ENCODE data around the gene NDEL1. TPM values are rescaled to one million over a fixed set of nuclear protein-coding genes. Genes with fewer than 3 reads are reported as not detected.

The NDEL1 gene
- total and polyA plus RNA-seq, 2 donors (not counting 3 experiments of a cell fraction or from before 2014, with no cell fraction given) = 60.0 to 87.4 TPM

GRCh38 chr17:8503368-8503767, 67.7 kb downstream of the NDEL1 start:
- peaks cover 15 to 70% of the 10 kb centered on the region in 2 experiments for H3K36me3 ChIP-seq (ENCODE audit: control insufficient read depth in 2 of 2, extremely low read depth in 1 of 2, insufficient read depth in 2 of 2, low read length in 2 of 2)

More at GRCh38 chr17:8503368-8503767, 67.7 kb downstream of the NDEL1 start:
- no TSS peak for BruUV-seq (replicated peaks)
- H3K4me1 ChIP-seq (ENCODE audit: control insufficient read depth, extremely low read depth, insufficient read depth, low read length) = no peaks in the 10 kb centered on the region
- no peak overlapping the region for H2AFZ ChIP-seq (ENCODE audit: low read depth, low read length)
- H3K9ac ChIP-seq (replicated peaks; ENCODE audit: extremely low read depth, insufficient read depth, low read length) = no peak overlapping the region
- H3K9me1 ChIP-seq (replicated peaks; ENCODE audit: control insufficient read depth, extremely low read depth, insufficient read depth, low read length) = no peaks in the 10 kb centered on the region
- no peaks in the 10 kb centered on the region for H3K27me3 ChIP-seq (ENCODE audit: control insufficient read depth in 2 of 2, insufficient read depth in 2 of 2, low read length in 2 of 2)
- dilution Hi-C loops (cut with MboI; ENCODE audit: extremely low pct_ligation_motif_present, low sequenced_read_pairs) (no loop called here), intact Hi-C loops (cut with micrococcal nuclease) (no loop called here)
- TF ChIP-seq POLR2AphosphoS5 (IDR thresholded peaks at IDR 0.05; ENCODE audit: insufficient read depth, low read depth, low read length) = no peak
- no peak for TF ChIP-seq JUN (IDR thresholded peaks at IDR 0.05; ENCODE audit: borderline replicate concordance, insufficient read depth, insufficient read length, low read depth)
- no peak for TF ChIP-seq GATA2 (IDR thresholded peaks at IDR 0.05; ENCODE audit: insufficient read depth, insufficient read length, low read depth, low read length)
- TF ChIP-seq, protein P1, sequence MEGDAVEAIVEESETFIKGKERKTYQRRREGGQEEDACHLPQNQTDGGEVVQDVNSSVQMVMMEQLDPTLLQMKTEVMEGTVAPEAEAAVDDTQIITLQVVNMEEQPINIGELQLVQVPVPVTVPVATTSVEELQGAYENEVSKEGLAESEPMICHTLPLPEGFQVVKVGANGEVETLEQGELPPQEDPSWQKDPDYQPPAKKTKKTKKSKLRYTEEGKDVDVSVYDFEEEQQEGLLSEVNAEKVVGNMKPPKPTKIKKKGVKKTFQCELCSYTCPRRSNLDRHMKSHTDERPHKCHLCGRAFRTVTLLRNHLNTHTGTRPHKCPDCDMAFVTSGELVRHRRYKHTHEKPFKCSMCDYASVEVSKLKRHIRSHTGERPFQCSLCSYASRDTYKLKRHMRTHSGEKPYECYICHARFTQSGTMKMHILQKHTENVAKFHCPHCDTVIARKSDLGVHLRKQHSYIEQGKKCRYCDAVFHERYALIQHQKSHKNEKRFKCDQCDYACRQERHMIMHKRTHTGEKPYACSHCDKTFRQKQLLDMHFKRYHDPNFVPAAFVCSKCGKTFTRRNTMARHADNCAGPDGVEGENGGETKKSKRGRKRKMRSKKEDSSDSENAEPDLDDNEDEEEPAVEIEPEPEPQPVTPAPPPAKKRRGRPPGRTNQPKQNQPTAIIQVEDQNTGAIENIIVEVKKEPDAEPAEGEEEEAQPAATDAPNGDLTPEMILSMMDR (IDR thresholded peaks at IDR 0.05; ENCODE audit: extremely low read depth in 1 of 2, insufficient read depth in 1 of 2, low read depth in 1 of 2, low read length in 2 of 2) = no peak
- TF ChIP-seq FOS (IDR thresholded peaks at IDR 0.05; ENCODE audit: borderline replicate concordance, insufficient read depth, low read length) = no peak
- TF ChIP-seq MYC (IDR thresholded peaks at IDR 0.05; ENCODE audit: low read depth, low read length) = no peak
- TF ChIP-seq EZH2 (IDR thresholded peaks at IDR 0.05; ENCODE audit: borderline replicate concordance, low read depth, low read length, severe bottlenecking) = no peak
- TF ChIP-seq MAX (IDR thresholded peaks at IDR 0.05; ENCODE audit: insufficient read depth, insufficient read length) = no peak
- no peak for TF ChIP-seq POLR2A (IDR thresholded peaks at IDR 0.05; ENCODE audit: low read depth, low read length)
- no peak overlapping the region for H3K4me2 ChIP-seq (ENCODE audit: insufficient read depth, low read length)
- no peak for FAIRE-seq
- H3K9me3 ChIP-seq (replicated peaks; ENCODE audit: control insufficient read depth, insufficient read depth, low read length) = no peaks in the 10 kb centered on the region
- H3K79me2 ChIP-seq (ENCODE audit: control insufficient read depth, insufficient read depth, low read length) = no peaks in the 10 kb centered on the region
- ChIA-PET CTCF (no interaction called here), POLR2A (no interaction called here)
- no peaks in the 10 kb centered on the region for H4K20me1 ChIP-seq (replicated peaks; ENCODE audit: control insufficient read depth, extremely low read depth, insufficient read depth, low read length)
- peak; percentile 8 for DNase-seq (ENCODE audit: low read depth, low spot score)
- no peak overlapping the region for H3K27ac ChIP-seq (ENCODE audit: insufficient read depth, low read depth, low read length)
- H3K4me3 ChIP-seq (replicated peaks in 1 of 3; ENCODE audit: insufficient read depth in 1 of 3, low read depth in 1 of 3, low read length in 3 of 3) = no peak overlapping the region
